K562 (cell line): ENCODE data around the gene SV2A. TPM values are rescaled to one million over a fixed set of nuclear protein-coding genes. Genes with fewer than 3 reads are reported as not detected.

ENCODE experiments used
- ARNT ChIP-seq, 2 experiments: fragments of 450-650 bp; IDR thresholded peaks; 2 replicates each; pipeline ENCODE4 v1.6.1; 2016; ENCODE audit warnings: mild to moderate bottlenecking in 1 of 2
- ESRRA ChIP-seq: fragments of 450-650 bp; IDR thresholded peaks from 2 replicates; pipeline ENCODE4 v1.6.1; 2014; ENCODE audit warnings: low read depth, mild to moderate bottlenecking, moderate library complexity, borderline replicate concordance
- MYBL2 ChIP-seq, 2 experiments: fragments of 450-650 bp in 1 of 2; sonication (generic) in 1 of 2; formaldehyde crosslinking in 1 of 2; IDR thresholded peaks; 2 replicates each; pipeline versions ENCODE4 v1.6.1 to v1.8.1; 2017 to 2022; ENCODE audit warnings: borderline replicate concordance in 1 of 2, inconsistent platforms in 1 of 2, low read depth in 1 of 2, mild to moderate bottlenecking in 1 of 2, missing genetic modification reagents in 1 of 2, moderate library complexity in 1 of 2
- POLR2AphosphoS5 ChIP-seq: IDR thresholded peaks from 2 replicates; pipeline ENCODE4 v1.6.1; 2011; ENCODE audit warnings: mild to moderate bottlenecking, low read depth, low read length, moderate library complexity; ENCODE audit not compliant: control insufficient read depth, insufficient read depth
- RBM14 ChIP-seq: fragments of 200-400 bp; formaldehyde crosslinking; IDR thresholded peaks from 2 replicates; pipeline ENCODE4 v1.6.1; 2018; ENCODE audit warnings: low read depth, mild to moderate bottlenecking, low read length, moderate library complexity, borderline replicate concordance; ENCODE audit not compliant: insufficient read depth
- RBM25 ChIP-seq: fragments of 200-400 bp; formaldehyde crosslinking; IDR thresholded peaks from 2 replicates; pipeline ENCODE4 v1.6.1; 2018; ENCODE audit warnings: low read length, low read depth, moderate library complexity; ENCODE audit not compliant: severe bottlenecking
- ZFX ChIP-seq: sonication (generic); formaldehyde crosslinking; IDR thresholded peaks from 2 replicates; pipeline ENCODE4 v1.8.0; 2022; ENCODE audit warnings: mild to moderate bottlenecking, missing genetic modification reagents, moderate library complexity
- ZNF311 ChIP-seq: fragments of 250-450 bp; sonication (Bioruptor Pico); IDR thresholded peaks from 2 replicates; pipeline ENCODE4 v1.4.0; 2020; ENCODE audit warnings: mild to moderate bottlenecking, moderate library complexity
- ZNF316 ChIP-seq: fragments of 450-650 bp; IDR thresholded peaks from 2 replicates; pipeline ENCODE4 v1.6.1; 2016
- polyA plus RNA-seq, 8 experiments: library from polyadenylated mRNA; depleted of rRNA in 4 of 8; stranded (reverse) in 5 of 8; unstranded in 3 of 8; fragments of >200 nt; fragmentation: Nextera tagmentation in 2 of 8; fragmentation: Illumina TruSeq in 1 of 8; extraction: Ambion mirVana in 2 of 8; extraction: Trizol in 1 of 8; gene quantifications; 2 replicates each; pipeline versions ENCODE4 v1.2.1 to v1.2.3, GENCODE V29; 2011 to 2014; ENCODE audit warnings: inconsistent platforms in 1 of 8, missing spikeins in 1 of 8
- total RNA-seq, 7 experiments: library from RNA; depleted of rRNA in 6 of 7; stranded (reverse); fragments of >200 nt in 6 of 7; fragmentation: Illumina TruSeq in 2 of 7; extraction: Trizol in 2 of 7; gene quantifications; 2 replicates each; pipeline versions ENCODE4 v1.2.1 to v1.2.3, GENCODE V29; 2011 to 2021; ENCODE audit warnings: low replicate concordance in 1 of 7
- TF ChIP-seq, protein P1 (sequence below): fragments of 250-450 bp; sonication (Bioruptor Pico); IDR thresholded peaks from 2 replicates; pipeline ENCODE4 v1.8.0; 2022; ENCODE audit warnings: inconsistent platforms
- TF ChIP-seq, protein P2 (sequence below): fragments of 450-650 bp; IDR thresholded peaks from 2 replicates; pipeline ENCODE4 v1.6.1; 2017; ENCODE audit warnings: mild to moderate bottlenecking, moderate library complexity
- TF ChIP-seq, protein P3 (sequence below): sonication (generic); formaldehyde crosslinking; IDR thresholded peaks from 2 replicates; pipeline ENCODE4 v1.8.0; 2023; ENCODE audit warnings: missing genetic modification reagents, mild to moderate bottlenecking, borderline replicate concordance
- TF ChIP-seq, protein P4 (sequence below): fragments of 450-650 bp; formaldehyde crosslinking; IDR thresholded peaks from 2 replicates; pipeline ENCODE4 v1.4.0; 2020; ENCODE audit warnings: mild to moderate bottlenecking, mixed read lengths

Gene SV2A
- total and polyA plus RNA-seq, 9 of the 15 experiments (the other 6 are each of a cell fraction or from before 2014, with no cell fraction given), result 0.07 to 0.22 (median 0.11) TPM; not detected in 1

DNA sequence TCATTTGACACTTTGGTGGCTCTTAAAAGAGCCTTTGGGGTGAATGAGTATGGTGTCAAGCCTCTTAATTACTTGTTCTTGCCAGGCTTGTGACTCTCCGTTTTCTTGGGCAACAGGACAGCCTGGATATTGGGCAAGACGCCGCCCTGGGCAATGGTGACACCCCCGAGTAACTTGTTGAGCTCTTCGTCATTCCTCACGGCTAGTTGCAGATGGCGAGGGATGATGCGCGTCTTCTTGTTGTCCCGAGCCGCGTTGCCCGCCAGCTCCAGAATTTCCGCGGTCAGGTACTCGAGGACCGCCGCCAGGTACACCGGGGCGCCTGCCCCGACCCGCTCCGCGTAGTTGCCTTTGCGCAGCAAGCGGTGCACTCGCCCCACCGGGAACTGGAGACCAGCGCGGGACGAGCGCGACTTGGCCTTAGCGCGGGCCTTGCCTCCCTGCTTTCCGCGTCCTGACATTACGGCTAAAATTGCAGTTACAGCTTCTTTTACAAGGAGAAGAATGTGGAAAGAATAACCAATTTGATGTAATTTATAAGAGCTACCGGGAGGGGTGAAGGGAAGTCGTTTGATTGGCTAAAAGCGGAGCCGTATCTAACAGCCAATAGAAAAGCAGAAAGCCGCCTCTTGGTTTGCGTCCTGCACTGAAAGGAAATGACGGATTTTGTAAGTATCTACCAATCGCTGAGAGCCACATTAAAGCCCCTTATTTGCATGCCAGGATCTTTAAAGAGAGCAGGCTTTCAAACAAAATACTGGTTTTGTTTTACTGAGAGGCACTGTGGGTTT, 30.0 kb downstream of the SV2A start (continued):
- TF ChIP-seq, protein P1, sequence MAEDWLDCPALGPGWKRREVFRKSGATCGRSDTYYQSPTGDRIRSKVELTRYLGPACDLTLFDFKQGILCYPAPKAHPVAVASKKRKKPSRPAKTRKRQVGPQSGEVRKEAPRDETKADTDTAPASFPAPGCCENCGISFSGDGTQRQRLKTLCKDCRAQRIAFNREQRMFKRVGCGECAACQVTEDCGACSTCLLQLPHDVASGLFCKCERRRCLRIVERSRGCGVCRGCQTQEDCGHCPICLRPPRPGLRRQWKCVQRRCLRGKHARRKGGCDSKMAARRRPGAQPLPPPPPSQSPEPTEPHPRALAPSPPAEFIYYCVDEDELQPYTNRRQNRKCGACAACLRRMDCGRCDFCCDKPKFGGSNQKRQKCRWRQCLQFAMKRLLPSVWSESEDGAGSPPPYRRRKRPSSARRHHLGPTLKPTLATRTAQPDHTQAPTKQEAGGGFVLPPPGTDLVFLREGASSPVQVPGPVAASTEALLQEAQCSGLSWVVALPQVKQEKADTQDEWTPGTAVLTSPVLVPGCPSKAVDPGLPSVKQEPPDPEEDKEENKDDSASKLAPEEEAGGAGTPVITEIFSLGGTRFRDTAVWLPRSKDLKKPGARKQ (CRISPR knock-in tag), result no peak
- TF ChIP-seq ESRRA (no peak), ARNT (IDR thresholded peaks at IDR 0.05) (no peak), RBM14 (peak; percentile 99; the same call in 1 of the 2 replicates), ZNF311 (CRISPR knock-in tag) (no peak), MYBL2 (IDR thresholded peaks at IDR 0.05; ENCODE audit: low read depth) (no peak), MYBL2 (CRISPR knock-in tag; IDR thresholded peaks at IDR 0.05; ENCODE audit: borderline replicate concordance) (no peak), ZFX (CRISPR knock-in tag) (peak; percentile 57), RBM25 (peak; percentile 63), ZNF316 (0 out of 2 replicates have a peak, but pooled peaks have one; percentile 25), POLR2AphosphoS5 (peak; percentile 83)
- TF ChIP-seq, protein P2, sequence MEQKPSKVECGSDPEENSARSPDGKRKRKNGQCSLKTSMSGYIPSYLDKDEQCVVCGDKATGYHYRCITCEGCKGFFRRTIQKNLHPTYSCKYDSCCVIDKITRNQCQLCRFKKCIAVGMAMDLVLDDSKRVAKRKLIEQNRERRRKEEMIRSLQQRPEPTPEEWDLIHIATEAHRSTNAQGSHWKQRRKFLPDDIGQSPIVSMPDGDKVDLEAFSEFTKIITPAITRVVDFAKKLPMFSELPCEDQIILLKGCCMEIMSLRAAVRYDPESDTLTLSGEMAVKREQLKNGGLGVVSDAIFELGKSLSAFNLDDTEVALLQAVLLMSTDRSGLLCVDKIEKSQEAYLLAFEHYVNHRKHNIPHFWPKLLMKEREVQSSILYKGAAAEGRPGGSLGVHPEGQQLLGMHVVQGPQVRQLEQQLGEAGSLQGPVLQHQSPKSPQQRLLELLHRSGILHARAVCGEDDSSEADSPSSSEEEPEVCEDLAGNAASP, result no peak
- TF ChIP-seq, protein P3, sequence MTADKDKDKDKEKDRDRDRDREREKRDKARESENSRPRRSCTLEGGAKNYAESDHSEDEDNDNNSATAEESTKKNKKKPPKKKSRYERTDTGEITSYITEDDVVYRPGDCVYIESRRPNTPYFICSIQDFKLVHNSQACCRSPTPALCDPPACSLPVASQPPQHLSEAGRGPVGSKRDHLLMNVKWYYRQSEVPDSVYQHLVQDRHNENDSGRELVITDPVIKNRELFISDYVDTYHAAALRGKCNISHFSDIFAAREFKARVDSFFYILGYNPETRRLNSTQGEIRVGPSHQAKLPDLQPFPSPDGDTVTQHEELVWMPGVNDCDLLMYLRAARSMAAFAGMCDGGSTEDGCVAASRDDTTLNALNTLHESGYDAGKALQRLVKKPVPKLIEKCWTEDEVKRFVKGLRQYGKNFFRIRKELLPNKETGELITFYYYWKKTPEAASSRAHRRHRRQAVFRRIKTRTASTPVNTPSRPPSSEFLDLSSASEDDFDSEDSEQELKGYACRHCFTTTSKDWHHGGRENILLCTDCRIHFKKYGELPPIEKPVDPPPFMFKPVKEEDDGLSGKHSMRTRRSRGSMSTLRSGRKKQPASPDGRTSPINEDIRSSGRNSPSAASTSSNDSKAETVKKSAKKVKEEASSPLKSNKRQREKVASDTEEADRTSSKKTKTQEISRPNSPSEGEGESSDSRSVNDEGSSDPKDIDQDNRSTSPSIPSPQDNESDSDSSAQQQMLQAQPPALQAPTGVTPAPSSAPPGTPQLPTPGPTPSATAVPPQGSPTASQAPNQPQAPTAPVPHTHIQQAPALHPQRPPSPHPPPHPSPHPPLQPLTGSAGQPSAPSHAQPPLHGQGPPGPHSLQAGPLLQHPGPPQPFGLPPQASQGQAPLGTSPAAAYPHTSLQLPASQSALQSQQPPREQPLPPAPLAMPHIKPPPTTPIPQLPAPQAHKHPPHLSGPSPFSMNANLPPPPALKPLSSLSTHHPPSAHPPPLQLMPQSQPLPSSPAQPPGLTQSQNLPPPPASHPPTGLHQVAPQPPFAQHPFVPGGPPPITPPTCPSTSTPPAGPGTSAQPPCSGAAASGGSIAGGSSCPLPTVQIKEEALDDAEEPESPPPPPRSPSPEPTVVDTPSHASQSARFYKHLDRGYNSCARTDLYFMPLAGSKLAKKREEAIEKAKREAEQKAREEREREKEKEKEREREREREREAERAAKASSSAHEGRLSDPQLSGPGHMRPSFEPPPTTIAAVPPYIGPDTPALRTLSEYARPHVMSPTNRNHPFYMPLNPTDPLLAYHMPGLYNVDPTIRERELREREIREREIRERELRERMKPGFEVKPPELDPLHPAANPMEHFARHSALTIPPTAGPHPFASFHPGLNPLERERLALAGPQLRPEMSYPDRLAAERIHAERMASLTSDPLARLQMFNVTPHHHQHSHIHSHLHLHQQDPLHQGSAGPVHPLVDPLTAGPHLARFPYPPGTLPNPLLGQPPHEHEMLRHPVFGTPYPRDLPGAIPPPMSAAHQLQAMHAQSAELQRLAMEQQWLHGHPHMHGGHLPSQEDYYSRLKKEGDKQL, result no peak
- TF ChIP-seq, protein P4, sequence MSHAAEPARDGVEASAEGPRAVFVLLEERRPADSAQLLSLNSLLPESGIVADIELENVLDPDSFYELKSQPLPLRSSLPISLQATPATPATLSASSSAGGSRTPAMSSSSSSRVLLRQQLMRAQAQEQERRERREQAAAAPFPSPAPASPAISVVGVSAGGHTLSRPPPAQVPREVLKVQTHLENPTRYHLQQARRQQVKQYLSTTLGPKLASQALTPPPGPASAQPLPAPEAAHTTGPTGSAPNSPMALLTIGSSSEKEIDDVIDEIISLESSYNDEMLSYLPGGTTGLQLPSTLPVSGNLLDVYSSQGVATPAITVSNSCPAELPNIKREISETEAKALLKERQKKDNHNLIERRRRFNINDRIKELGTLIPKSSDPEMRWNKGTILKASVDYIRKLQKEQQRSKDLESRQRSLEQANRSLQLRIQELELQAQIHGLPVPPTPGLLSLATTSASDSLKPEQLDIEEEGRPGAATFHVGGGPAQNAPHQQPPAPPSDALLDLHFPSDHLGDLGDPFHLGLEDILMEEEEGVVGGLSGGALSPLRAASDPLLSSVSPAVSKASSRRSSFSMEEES, result no peak
